ENCODE results near the gene TRIM65. TPM values are rescaled to one million over a fixed set of nuclear protein-coding genes. Genes with fewer than 3 reads are reported as not detected.
A peak's percentile ranks its signal among the peaks of the same experiment; 100 is the strongest.

TRIM65 gene
- total and polyA plus RNA-seq, 2 of the 4 experiments (the other 2 are of a cell fraction), result 7.9 to 10.6 TPM

- no TSS peak for BruUV-seq (replicated peaks)
- Histone ChIP-seq H2AK9ac (replicated peaks; ENCODE audit: low read depth, low read length, poor library complexity) (peak overlapping the region; percentile 78), H3K79me1 (ENCODE audit: low read depth in 1 of 2, low read length in 2 of 2) (peaks cover 10 to 25% of the 10 kb centered on the region in 2 experiments), H3K27me3 (ENCODE audit: control insufficient read depth, insufficient read depth, low read length) (no peaks in the 10 kb centered on the region), H3K27ac (ENCODE audit: insufficient read depth, low read length) (no peak overlapping the region), H3K4ac (ENCODE audit: low read depth, low read length) (peak overlapping the region; percentile 45), H3K14ac (replicated peaks; ENCODE audit: low read depth, low read length) (no peak overlapping the region), H2BK15ac (ENCODE audit: low read depth, low read length) (no peak overlapping the region), H2AK5ac (ENCODE audit: low read depth, low read length) (peak overlapping the region; percentile 87; the same call in 1 of the 2 replicates), H2BK20ac (ENCODE audit: low read depth, low read length) (no peak overlapping the region), H2BK5ac (ENCODE audit: low read depth, low read length, poor library complexity, severe bottlenecking) (no peak overlapping the region), H4K5ac (ENCODE audit: low read depth, low read length) (peak overlapping the region; percentile 82), H3K23ac (ENCODE audit: low read depth, low read length) (no peak overlapping the region), H3K9me3 (ENCODE audit: control insufficient read depth, insufficient read depth, low read length) (no peaks in the 10 kb centered on the region), H4K20me1 (ENCODE audit: insufficient read depth, low read length) (no peaks in the 10 kb centered on the region), H3K4me1 (ENCODE audit: control insufficient read depth, insufficient read depth, low read length) (peaks cover 4% of the 10 kb centered on the region), H4K8ac (ENCODE audit: low read depth in 2 of 2, low read length in 2 of 2) (peak overlapping the region; percentile 68 to 98), H4K91ac (ENCODE audit: insufficient read depth, low read depth, low read length) (no peak overlapping the region), H3K9ac (ENCODE audit: low read depth, low read length) (no peak overlapping the region), H2BK120ac (ENCODE audit: low read depth, low read length) (no peak overlapping the region), H3K4me2 (ENCODE audit: low read depth, low read length) (no peak overlapping the region), H3K56ac (ENCODE audit: extremely low read depth, insufficient read depth, low read length) (no peak overlapping the region), H3K18ac (ENCODE audit: low read depth, low read length) (no peak overlapping the region), H3K9me1 (ENCODE audit: insufficient read depth, low read length) (0 out of 2 replicates have a peak, but pooled peaks cover 6% of the 10 kb centered on the region), H3K4me3 (ENCODE audit: insufficient read depth, low read depth, low read length) (no peak overlapping the region), H3K36me3 (ENCODE audit: control insufficient read depth, insufficient read depth, low read length) (peaks cover 12% of the 10 kb centered on the region), H2AFZ (replicated peaks; ENCODE audit: low read length, poor library complexity) (peak overlapping the region; percentile 1)
- no peak for ATAC-seq (ENCODE audit: low read depth)
- DNase-seq, result no peak
- in situ Hi-C loops (cut with MboI; ENCODE audit: low sequenced_read_pairs) (loop anchor here (10.0 kb wide), 1 partner anchor 378 kb away; no protein-coding TSS in a partner anchor), dilution Hi-C loops (cut with HindIII; ENCODE audit: low sequenced_read_pairs, unreplicated experiment) (no loop called here), intact Hi-C loops (cut with micrococcal nuclease) (loop anchor here (5.0 to 10.0 kb wide), 2 partner anchors 36 to 168 kb away; partner anchors contain the start of genes FBF1, GALR2, SRP68 and ZACN)
- CTCF ChIA-PET, result no interaction called here
- POLR2A ChIA-PET (ENCODE audit: unreplicated experiment), result no interaction called here
- TF ChIP-seq ELK1 (IDR thresholded peaks at IDR 0.05; ENCODE audit: borderline replicate concordance, low read depth, low read length), result no peak
- TF ChIP-seq MAZ (IDR thresholded peaks at IDR 0.05; ENCODE audit: borderline replicate concordance, low read depth, low read length), result no peak
- no peak for TF ChIP-seq BHLHE40 (IDR thresholded peaks at IDR 0.05; ENCODE audit: low read depth, low read length)
- no peak for TF ChIP-seq CHD1 (IDR thresholded peaks at IDR 0.05; ENCODE audit: low read depth, low read length)
- TF ChIP-seq NFE2L2 (IDR thresholded peaks at IDR 0.05; ENCODE audit: low read depth, low read length), result no peak
- TF ChIP-seq RCOR1 (IDR thresholded peaks at IDR 0.05; ENCODE audit: insufficient replicate concordance, low read length), result no peak
- TF ChIP-seq, protein P1, sequence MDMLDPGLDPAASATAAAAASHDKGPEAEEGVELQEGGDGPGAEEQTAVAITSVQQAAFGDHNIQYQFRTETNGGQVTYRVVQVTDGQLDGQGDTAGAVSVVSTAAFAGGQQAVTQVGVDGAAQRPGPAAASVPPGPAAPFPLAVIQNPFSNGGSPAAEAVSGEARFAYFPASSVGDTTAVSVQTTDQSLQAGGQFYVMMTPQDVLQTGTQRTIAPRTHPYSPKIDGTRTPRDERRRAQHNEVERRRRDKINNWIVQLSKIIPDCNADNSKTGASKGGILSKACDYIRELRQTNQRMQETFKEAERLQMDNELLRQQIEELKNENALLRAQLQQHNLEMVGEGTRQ (IDR thresholded peaks at IDR 0.05; ENCODE audit: low read depth, low read length), result no peak
- WGBS, 2 experiments (ENCODE audit: extremely low coverage in 2 of 2, insufficient read length in 1 of 2), result 80% methylated on average over 1 of the region's 10 CpGs; no CpG with 5 or more reads in 1 of the 2 experiments
These were observed 9.6 kb upstream of the TRIM65 start for GRCh38 chr17:75906143-75906884.

Measured in IMR-90 (cell line).